ENCODE data around the gene ERLIN1.

- no peak for TF ChIP-seq NANOG (IDR thresholded peaks at IDR 0.05; ENCODE audit: borderline replicate concordance)
- no peak for TF ChIP-seq CTCF (conservative IDR thresholded peaks at IDR 0.05; ENCODE audit: low read depth in 2 of 2)
These were observed 53.4 kb downstream of the ERLIN1 start for GRCh38 chr10:100132427-100132826.
